ENCODE measurements around the gene DMD.

DMD gene

GRCh38 chrX:31349515-31349914 lies 1861.8 kb downstream of the DMD start:
- DNase-seq (ENCODE audit: low read depth): no peak

- no peak for DNase-seq (ENCODE audit: low read depth)
Observed at GRCh38 chrX:31340587-31340986, 1870.8 kb downstream of the DMD start.

GRCh38 chrX:31338991-31339350 lies 1872.4 kb downstream of the DMD start:
- no peak for DNase-seq (ENCODE audit: low read depth)

GRCh38 chrX:31337332-31337731 lies 1874.0 kb downstream of the DMD start:
- no peak for DNase-seq (ENCODE audit: low read depth)

GRCh38 chrX:31336419-31336818 lies 1874.9 kb downstream of the DMD start:
- no peak for DNase-seq (ENCODE audit: low read depth)

- no peak for DNase-seq (ENCODE audit: low read depth)
Observed at GRCh38 chrX:31334997-31335396, 1876.4 kb downstream of the DMD start.

- no peak for DNase-seq (ENCODE audit: low read depth)
Observed at GRCh38 chrX:31333165-31333831, 1878.1 kb downstream of the DMD start.

- no peak for DNase-seq (ENCODE audit: low read depth)
Observed at GRCh38 chrX:31331928-31332327, 1879.4 kb downstream of the DMD start.

- DNase-seq (ENCODE audit: low read depth): no peak
Observed at GRCh38 chrX:31331015-31331414, 1880.3 kb downstream of the DMD start.

GRCh38 chrX:31329298-31329697 lies 1882.1 kb downstream of the DMD start:
- no peak for DNase-seq (ENCODE audit: low read depth)

GRCh38 chrX:31323658-31324057 lies 1887.7 kb downstream of the DMD start:
- DNase-seq (ENCODE audit: low read depth): no peak

- DNase-seq (ENCODE audit: low read depth): no peak
Observed at GRCh38 chrX:31320740-31321139, 1890.6 kb downstream of the DMD start.

GRCh38 chrX:31319586-31319985 lies 1891.8 kb downstream of the DMD start:
- no peak for DNase-seq (ENCODE audit: low read depth)

- no peak for DNase-seq (ENCODE audit: low read depth)
Observed at GRCh38 chrX:31318866-31319265, 1892.5 kb downstream of the DMD start.

GRCh38 chrX:31316340-31316991 lies 1894.9 kb downstream of the DMD start:
- DNase-seq (ENCODE audit: low read depth): no peak

GRCh38 chrX:31314921-31315320 lies 1896.4 kb downstream of the DMD start:
- no peak for DNase-seq (ENCODE audit: low read depth)

- DNase-seq (ENCODE audit: low read depth): no peak
Observed at GRCh38 chrX:31307952-31308351, 1903.4 kb downstream of the DMD start.

GRCh38 chrX:31302573-31303075 lies 1908.7 kb downstream of the DMD start:
- DNase-seq (ENCODE audit: low read depth): no peak

- DNase-seq (ENCODE audit: low read depth): no peak
Observed at GRCh38 chrX:31301941-31302340, 1909.4 kb downstream of the DMD start.

GRCh38 chrX:31301203-31301602 lies 1910.1 kb downstream of the DMD start:
- no peak for DNase-seq (ENCODE audit: low read depth)

- no peak for DNase-seq (ENCODE audit: low read depth)
Observed at GRCh38 chrX:31298916-31299315, 1912.4 kb downstream of the DMD start.

GRCh38 chrX:31297881-31298280 lies 1913.5 kb downstream of the DMD start:
- DNase-seq (ENCODE audit: low read depth): no peak

GRCh38 chrX:31294475-31294874 lies 1916.9 kb downstream of the DMD start:
- DNase-seq (ENCODE audit: low read depth): no peak

- no peak for DNase-seq (ENCODE audit: low read depth)
Observed at GRCh38 chrX:31293409-31293808, 1917.9 kb downstream of the DMD start.
